Astrocyte (in vitro differentiated cells and primary cell): ENCODE measurements around the gene LCLAT1.

ENCODE experiments used
- EZH2 ChIP-seq: IDR thresholded peaks from 2 replicates; pipeline ENCODE4 v1.6.1; 2012; ENCODE audit warnings: mild to moderate bottlenecking, low read length, inconsistent platforms; ENCODE audit not compliant: insufficient read depth
- TF ChIP-seq, protein P1 (sequence below): IDR thresholded peaks from 2 replicates; pipeline ENCODE4 v1.5.1; 2011; ENCODE audit warnings: low read depth, mild to moderate bottlenecking, inconsistent platforms, low read length, moderate library complexity; ENCODE audit not compliant: insufficient read depth

DNA sequence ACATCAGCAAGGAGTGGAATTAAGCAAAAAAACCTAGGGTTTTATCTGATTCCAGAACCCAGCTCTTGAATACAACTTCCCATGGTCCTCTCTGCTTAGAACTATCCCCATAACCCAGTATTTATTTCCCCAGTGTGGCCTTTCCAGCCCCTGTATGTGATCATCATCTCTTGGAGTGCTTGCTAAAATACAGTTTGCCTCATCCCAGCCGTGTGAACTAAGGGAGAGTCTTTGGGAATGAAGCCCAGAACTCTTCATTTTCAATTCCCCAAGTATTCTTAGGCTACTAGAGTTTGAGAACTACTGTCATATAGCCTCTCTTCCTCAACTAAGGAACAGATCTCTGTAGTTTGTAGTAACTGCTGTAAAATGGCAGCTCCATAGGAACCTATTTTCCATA, 173.1 kb downstream of the LCLAT1 start:
- TF ChIP-seq EZH2, result no peak
- TF ChIP-seq, protein P1, sequence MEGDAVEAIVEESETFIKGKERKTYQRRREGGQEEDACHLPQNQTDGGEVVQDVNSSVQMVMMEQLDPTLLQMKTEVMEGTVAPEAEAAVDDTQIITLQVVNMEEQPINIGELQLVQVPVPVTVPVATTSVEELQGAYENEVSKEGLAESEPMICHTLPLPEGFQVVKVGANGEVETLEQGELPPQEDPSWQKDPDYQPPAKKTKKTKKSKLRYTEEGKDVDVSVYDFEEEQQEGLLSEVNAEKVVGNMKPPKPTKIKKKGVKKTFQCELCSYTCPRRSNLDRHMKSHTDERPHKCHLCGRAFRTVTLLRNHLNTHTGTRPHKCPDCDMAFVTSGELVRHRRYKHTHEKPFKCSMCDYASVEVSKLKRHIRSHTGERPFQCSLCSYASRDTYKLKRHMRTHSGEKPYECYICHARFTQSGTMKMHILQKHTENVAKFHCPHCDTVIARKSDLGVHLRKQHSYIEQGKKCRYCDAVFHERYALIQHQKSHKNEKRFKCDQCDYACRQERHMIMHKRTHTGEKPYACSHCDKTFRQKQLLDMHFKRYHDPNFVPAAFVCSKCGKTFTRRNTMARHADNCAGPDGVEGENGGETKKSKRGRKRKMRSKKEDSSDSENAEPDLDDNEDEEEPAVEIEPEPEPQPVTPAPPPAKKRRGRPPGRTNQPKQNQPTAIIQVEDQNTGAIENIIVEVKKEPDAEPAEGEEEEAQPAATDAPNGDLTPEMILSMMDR, result no peak
